Raji (cell line): ENCODE measurements around the gene VAT1L.

Experiments
- POLR2A ChIP-seq: IDR thresholded peaks from 2 replicates; pipeline ENCODE4 v1.6.1; 2011; ENCODE audit warnings: low read depth, low read length, control low read depth; ENCODE audit not compliant: insufficient read depth

Gene VAT1L

GRCh38 chr16:78022347-78023060 lies 234.1 kb downstream of the VAT1L start, which contains the start of gene CLEC3A:
CLEC3A (plus strand) TSS chr16:78022548; CDS start chr16:78022627, 79 bp downstream.
- TF ChIP-seq POLR2A, result no peak

GRCh38 chr16:78024159-78024558 lies 235.8 kb downstream of the VAT1L start:
- no peak for TF ChIP-seq POLR2A

GRCh38 chr16:78025631-78026030 lies 237.3 kb downstream of the VAT1L start:
- TF ChIP-seq POLR2A, result no peak

GRCh38 chr16:78028018-78028417 lies 239.7 kb downstream of the VAT1L start:
- TF ChIP-seq POLR2A, result no peak
